Bladder microvascular endothelial cell (primary cell): Measurements from ENCODE around the gene TLX1. TPM values are rescaled to one million over a fixed set of nuclear protein-coding genes. Genes with fewer than 3 reads are reported as not detected.

Experiments
- total RNA-seq: library from RNA; depleted of rRNA; stranded (reverse); fragments of >200 nt; gene quantifications from 2 replicates; pipeline ENCODE4 v1.2.3, GENCODE V29; 2014

The TLX1 gene
- not detected in 2 replicates for total RNA-seq

GRCh38 chr10:101130984-101131961 lies at the start of gene TLX1:
TLX1 (plus strand) TSS chr10:101131300; CDS start chr10:101131542, 242 bp downstream.

Other genes starting within 250 kb of the TLX1 start
- 17.2 and 31.5 TPM in 2 replicates for gene SLF2, start 218.3 kb upstream of the TLX1 start, total RNA-seq
- gene SEMA4G, start 161.8 kb upstream of the TLX1 start, total RNA-seq = 1.8 and 2.8 TPM in 2 replicates
- gene MRPL43, start 143.8 kb upstream of the TLX1 start, total RNA-seq = 38.6 and 48.6 TPM in 2 replicates
- 3.7 and 11.5 TPM in 2 replicates for gene TWNK, start 143.8 kb upstream of the TLX1 start, total RNA-seq
- gene LZTS2, start 131.5 kb upstream of the TLX1 start, total RNA-seq = 40.8 and 47.3 TPM in 2 replicates
- gene PDZD7, start 100.2 kb upstream of the TLX1 start, total RNA-seq = 0.16 and 0.44 TPM in 2 replicates
- gene SFXN3, start 100.1 kb upstream of the TLX1 start, total RNA-seq = 46.9 and 81.9 TPM in 2 replicates
- gene KAZALD1, start 69.3 kb upstream of the TLX1 start, total RNA-seq = 0.31 and 0.49 TPM in 2 replicates
- not detected in 2 replicates for gene LBX1, start 98.2 kb downstream of the TLX1 start, total RNA-seq
- gene BTRC, start 222.9 kb downstream of the TLX1 start, total RNA-seq = 6.0 and 15.2 TPM in 2 replicates